ENCODE measurements around the gene NLGN1. TPM values are rescaled to one million over a fixed set of nuclear protein-coding genes. Genes with fewer than 3 reads are reported as not detected.

The NLGN1 gene
- total and polyA plus RNA-seq, 9 of the 15 experiments (the other 6 are each of a cell fraction or from before 2014, with no cell fraction given) = under 0.01 to 0.01 TPM; not detected in 7

DNA sequence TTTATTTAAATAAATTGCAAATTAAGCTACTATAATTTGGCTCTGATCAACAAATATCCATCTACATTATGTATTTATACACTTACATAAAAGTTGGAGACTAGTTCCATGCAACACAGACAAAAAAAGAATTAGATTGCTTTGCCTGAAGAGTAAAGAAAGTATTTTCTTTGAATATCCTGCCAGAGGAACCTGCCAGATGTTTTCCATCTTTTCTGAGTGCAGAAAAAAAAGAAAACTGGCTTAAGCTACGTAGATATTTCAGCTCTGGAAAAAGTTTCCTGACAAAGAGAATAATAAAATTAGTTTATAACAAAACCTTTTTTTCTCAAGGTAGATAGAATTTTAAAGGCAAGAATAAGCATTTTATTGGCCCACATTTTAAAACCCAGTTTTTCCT lies 854.1 kb downstream of the NLGN1 start:
- ChIA-PET CTCF (ENCODE audit: low intra/inter-chr PET ratio) (no interaction called here), POLR2A (no interaction called here)
- no peak for ATAC-seq
- 0% methylated on average over 1 of the region's 1 CpG for WGBS (ENCODE audit: insufficient coverage, low coverage, missing lambda C conversion rate)
- intact Hi-C loops (cut with micrococcal nuclease) = no loop called here
- H3K36me3 ChIP-seq (ENCODE audit: control insufficient read depth, insufficient read depth, low read length) = no peaks in the 10 kb centered on the region
- no peak overlapping the region for H2AFZ ChIP-seq (ENCODE audit: low read depth, low read length)
- H4K20me1 ChIP-seq (replicated peaks; ENCODE audit: control insufficient read depth, insufficient read depth, low read length) = no peaks in the 10 kb centered on the region
- H3K4me1 ChIP-seq (replicated peaks in 1 of 2; ENCODE audit: control insufficient read depth in 2 of 2, insufficient read depth in 2 of 2, low read length in 2 of 2) = no peaks in the 10 kb centered on the region
- no peaks in the 10 kb centered on the region for H3K9me1 ChIP-seq (ENCODE audit: control insufficient read depth, insufficient read depth, low read length)
- no peak overlapping the region for H3K9ac ChIP-seq (ENCODE audit: insufficient read depth in 1 of 2, low read depth in 2 of 2, low read length in 2 of 2)
- H3K27me3 ChIP-seq (ENCODE audit: control insufficient read depth in 2 of 2, insufficient read depth in 2 of 2, low read length in 2 of 2) = no peaks in the 10 kb centered on the region
- H3K4me3 ChIP-seq = no peak overlapping the region
- no TSS peak for BruUV-seq (replicated peaks)
- no peak overlapping the region for H3K4me2 ChIP-seq (ENCODE audit: insufficient read depth, low read length)
- no peaks in the 10 kb centered on the region; the same call in 1 of the 2 replicates for H3K9me3 ChIP-seq (replicated peaks; ENCODE audit: control insufficient read depth, insufficient read depth, low read depth, low read length)
- H3K79me2 ChIP-seq (ENCODE audit: control insufficient read depth, insufficient read depth, low read length) = no peaks in the 10 kb centered on the region
- in situ Hi-C loops (cut with MboI) = no loop called here
- H3K27ac ChIP-seq (ENCODE audit: extremely low read depth, low read depth, low read length) = no peak overlapping the region
- DNase-seq (ENCODE audit: extremely low read depth in 1 of 4, low spot score in 3 of 4) = no peak
- FAIRE-seq = no peak
- TF ChIP-seq PHF21A (IDR thresholded peaks at IDR 0.05; ENCODE audit: borderline replicate concordance, low read depth) = no peak
- TF ChIP-seq, protein P1, sequence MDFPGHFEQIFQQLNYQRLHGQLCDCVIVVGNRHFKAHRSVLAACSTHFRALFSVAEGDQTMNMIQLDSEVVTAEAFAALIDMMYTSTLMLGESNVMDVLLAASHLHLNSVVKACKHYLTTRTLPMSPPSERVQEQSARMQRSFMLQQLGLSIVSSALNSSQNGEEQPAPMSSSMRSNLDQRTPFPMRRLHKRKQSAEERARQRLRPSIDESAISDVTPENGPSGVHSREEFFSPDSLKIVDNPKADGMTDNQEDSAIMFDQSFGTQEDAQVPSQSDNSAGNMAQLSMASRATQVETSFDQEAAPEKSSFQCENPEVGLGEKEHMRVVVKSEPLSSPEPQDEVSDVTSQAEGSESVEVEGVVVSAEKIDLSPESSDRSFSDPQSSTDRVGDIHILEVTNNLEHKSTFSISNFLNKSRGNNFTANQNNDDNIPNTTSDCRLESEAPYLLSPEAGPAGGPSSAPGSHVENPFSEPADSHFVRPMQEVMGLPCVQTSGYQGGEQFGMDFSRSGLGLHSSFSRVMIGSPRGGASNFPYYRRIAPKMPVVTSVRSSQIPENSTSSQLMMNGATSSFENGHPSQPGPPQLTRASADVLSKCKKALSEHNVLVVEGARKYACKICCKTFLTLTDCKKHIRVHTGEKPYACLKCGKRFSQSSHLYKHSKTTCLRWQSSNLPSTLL (IDR thresholded peaks at IDR 0.05) = no peak
- TF ChIP-seq ZNF12 (CRISPR knock-in tag; IDR thresholded peaks at IDR 0.05) = no peak
- TF ChIP-seq MAZ (CRISPR knock-in tag; conservative IDR thresholded peaks at IDR 0.05 in 1 of 2, IDR thresholded peaks at IDR 0.05 in 1 of 2) = no peak
- no peak for TF ChIP-seq ZSCAN29 (IDR thresholded peaks at IDR 0.05)
- no peak for TF ChIP-seq PYGO2 (tag; IDR thresholded peaks at IDR 0.05)
- TF ChIP-seq ZNF668 (CRISPR knock-in tag; IDR thresholded peaks at IDR 0.05) = no peak
- no peak for TF ChIP-seq ZNF583 (CRISPR knock-in tag; IDR thresholded peaks at IDR 0.05)
- TF ChIP-seq TCF7L2 (IDR thresholded peaks at IDR 0.05; ENCODE audit: low read depth, low read length) = no peak
